ENCODE measurements around the gene SCARB1.

The SCARB1 gene

GRCh38 chr12:124740691-124741137 lies 123.0 kb downstream of the SCARB1 start:
- DNase-seq: peak; percentile 65

DNA sequence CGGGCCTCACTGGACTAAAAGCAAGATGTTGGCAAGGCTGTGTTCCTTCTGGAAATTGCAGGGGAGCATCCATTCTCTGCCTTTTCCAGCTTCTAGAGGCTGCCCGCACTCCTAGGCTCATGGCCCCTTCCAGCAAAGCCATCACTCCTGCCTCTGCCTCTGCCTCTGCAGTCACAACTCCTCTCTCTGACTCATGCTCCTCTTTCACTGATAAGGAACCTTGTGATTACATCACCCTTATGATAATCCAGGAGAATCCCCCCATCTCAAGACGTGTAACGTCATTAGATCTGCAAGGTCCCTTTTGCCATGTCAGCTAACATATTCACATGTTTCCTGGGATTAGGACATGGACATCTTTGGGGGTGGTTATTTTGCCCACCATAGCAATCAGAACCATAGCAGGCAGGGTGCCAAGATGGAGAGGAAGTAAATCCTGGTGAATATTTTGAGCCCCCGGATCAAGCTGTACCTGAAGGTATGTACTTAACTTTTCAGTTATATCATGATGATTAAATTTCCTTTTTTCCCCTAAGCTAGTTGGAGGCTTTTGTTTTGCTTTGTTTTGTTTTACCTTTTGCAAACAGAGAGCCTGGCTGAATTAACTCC lies 123.6 kb downstream of the SCARB1 start:
- no peak for DNase-seq

GRCh38 chr12:124738636-124739467 lies 124.8 kb downstream of the SCARB1 start:
- no peak for DNase-seq

- no peak for DNase-seq
These were observed 125.7 kb downstream of the SCARB1 start for GRCh38 chr12:124737772-124738635.

- no peak for DNase-seq
These were observed 126.6 kb downstream of the SCARB1 start for GRCh38 chr12:124737040-124737419.

- no peak for DNase-seq
These were observed 127.3 kb downstream of the SCARB1 start for GRCh38 chr12:124736115-124737039.

- DNase-seq: no peak
These were observed 129.4 kb downstream of the SCARB1 start for GRCh38 chr12:124734224-124734788.

DNA sequence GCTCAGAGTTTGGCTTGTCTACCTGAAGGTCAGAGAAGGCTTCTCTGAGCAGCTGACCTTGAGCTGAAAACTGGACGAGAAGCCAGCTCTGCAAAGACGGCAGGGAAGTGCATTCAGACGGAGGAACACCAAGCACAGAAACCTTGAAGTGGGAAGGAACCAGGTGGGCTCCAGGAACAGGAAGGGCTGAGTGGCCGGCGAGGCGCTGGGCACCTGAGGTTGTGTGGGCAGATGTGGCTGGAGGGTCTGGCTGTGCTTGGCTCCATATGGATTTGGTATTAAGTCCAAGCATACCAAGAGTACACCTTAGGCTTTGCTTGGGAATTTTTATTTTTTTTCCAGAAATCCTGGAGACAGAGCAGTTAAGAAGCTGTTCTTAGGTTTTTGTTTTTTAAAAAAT lies 130.6 kb downstream of the SCARB1 start:
- DNase-seq: no peak

GRCh38 chr12:124732275-124733075 lies 131.2 kb downstream of the SCARB1 start:
- no peak for DNase-seq

GRCh38 chr12:124731869-124732268 lies 131.8 kb downstream of the SCARB1 start:
- DNase-seq: no peak

DNA sequence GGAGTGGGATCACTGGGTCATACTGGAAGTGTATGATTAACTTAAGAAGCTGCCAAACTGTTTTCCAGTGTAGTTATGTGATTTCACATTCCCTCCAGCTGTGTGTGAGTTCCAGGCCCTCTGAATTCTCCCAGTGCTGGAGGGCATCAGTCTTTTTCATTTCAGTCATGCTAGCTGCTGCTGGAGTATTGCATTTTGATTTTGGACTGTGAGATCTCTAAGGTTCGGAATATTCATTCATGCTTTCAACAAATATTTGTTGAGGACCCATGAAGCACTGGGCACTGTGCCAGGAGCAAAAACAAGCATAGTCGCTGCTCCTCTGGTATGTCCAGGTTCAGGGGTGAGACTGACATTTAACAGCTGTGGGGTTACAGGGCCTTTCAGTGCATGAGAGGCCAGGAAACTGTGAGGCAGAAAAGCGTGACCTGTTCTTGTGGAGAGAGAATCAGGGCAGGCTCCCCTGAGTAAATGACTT lies 133.2 kb downstream of the SCARB1 start:
- DNase-seq: no peak

DNA sequence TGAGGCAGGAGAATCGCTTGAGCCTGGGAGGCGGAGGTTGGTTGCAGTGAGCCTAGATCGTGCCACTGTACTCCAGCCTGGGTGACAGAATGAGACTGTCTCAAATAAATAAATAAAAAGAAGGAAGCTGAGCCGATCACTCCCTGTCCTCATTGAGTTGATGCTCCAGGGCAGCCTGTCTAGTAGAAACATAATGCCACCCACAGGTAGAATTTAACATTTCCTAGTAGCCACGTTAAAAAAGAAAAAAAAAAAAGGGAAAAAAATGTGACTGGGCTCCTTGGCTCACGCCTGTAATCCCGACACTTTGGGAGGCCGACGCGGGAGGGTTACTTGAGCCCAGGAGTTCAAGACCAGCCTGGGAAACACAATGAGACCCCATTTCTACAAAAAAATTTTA lies 135.7 kb downstream of the SCARB1 start:
- no peak for DNase-seq

DNA sequence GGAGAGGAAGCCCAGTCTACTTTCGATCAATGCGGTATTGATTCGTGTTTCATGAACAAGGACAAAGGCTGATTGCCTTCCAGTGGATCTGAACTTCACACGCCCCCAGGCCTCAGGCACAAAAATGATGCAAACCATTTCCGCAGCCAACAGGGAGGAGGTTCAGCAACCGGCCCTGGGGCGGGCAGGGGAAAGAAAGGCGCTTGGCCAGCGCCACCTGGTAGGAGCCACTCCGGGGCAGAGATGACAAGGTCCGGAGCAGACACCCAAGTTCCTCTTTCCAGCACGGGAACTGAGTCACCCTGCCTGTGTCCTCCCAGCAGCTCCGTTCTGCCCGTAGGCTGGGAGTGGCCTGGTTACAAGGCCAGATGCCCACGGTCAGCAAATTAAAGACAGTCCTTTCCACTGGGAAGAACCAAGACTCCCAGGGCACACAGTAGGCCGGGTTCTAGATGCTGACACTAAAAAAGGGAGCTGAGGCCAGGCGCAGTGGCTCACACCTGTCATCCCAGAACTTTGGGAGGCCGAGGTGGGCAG lies 136.3 kb downstream of the SCARB1 start:
- no peak for DNase-seq

Measured in activated CD8-positive, alpha-beta memory T cell treated with anti-CD3 and anti-CD28 coated beads, Interleukin-2, amount 50 U/mL, for 48 hours (primary cell).